OCI-LY7 (cell line): ENCODE data around the gene BFSP1. TPM values are rescaled to one million over a fixed set of nuclear protein-coding genes. Genes with fewer than 3 reads are reported as not detected.

Source experiments
- BruUV-seq: library from RNA; stranded (reverse); fragments of 400-500 nt; replicated peaks from 2 replicates; lab custom pipeline; 2021; lab: Mats Ljungman, UMichigan
- CTCF ChIA-PET: fragments of 300-600 bp; sonication (Branson Sonifier 250); formaldehyde crosslinking; loops from one replicate; lab custom pipeline; 2022; ENCODE audit warnings: antibody characterized with exemption; ENCODE audit not compliant: unreplicated experiment; lab: Charles Lee
- POLR2A ChIA-PET: fragments of 300-600 bp; sonication (Branson Sonifier 250); formaldehyde crosslinking; loops from one replicate; lab custom pipeline; 2022; ENCODE audit warnings: antibody characterized with exemption; lab: Charles Lee
- DNase-seq: peaks from one replicate; pipeline ENCODE4 v3.0.0-alpha.2; 2015; ENCODE audit warnings: low spot score
- H2AFZ ChIP-seq: fragments of 200-600 bp; sonication (generic), shearing (Covaris generic); 2 replicates; pipeline ENCODE4 v1.6.1; 2014; ENCODE audit warnings: mild to moderate bottlenecking, antibody characterized with exemption, low read length, moderate library complexity
- H3K27ac ChIP-seq: fragments of 200-600 bp; sonication (generic); 2 replicates; pipeline ENCODE4 v1.5.1; 2014; ENCODE audit warnings: mixed run types, low read depth, mild to moderate bottlenecking, moderate library complexity, low read length, inconsistent platforms; ENCODE audit not compliant: poor library complexity, severe bottlenecking
- H3K36me3 ChIP-seq: fragments of 200-600 bp; sonication (generic); 2 replicates; pipeline ENCODE4 v1.6.1; 2014; ENCODE audit warnings: mild to moderate bottlenecking, antibody characterized with exemption, low read length, moderate library complexity, mixed read lengths; ENCODE audit not compliant: insufficient read depth
- H3K4me1 ChIP-seq: fragments of 200-600 bp; sonication (generic); 2 replicates; pipeline ENCODE4 v1.5.1; 2014; ENCODE audit warnings: mild to moderate bottlenecking, low read length; ENCODE audit not compliant: insufficient read depth, poor library complexity, severe bottlenecking
- H3K4me2 ChIP-seq: fragments of 200-600 bp; sonication (generic); 2 replicates; pipeline ENCODE4 v1.6.1; 2014; ENCODE audit warnings: mild to moderate bottlenecking, low read length
- H3K4me3 ChIP-seq: fragments of 200-600 bp; sonication (generic); 2 replicates; pipeline ENCODE4 v1.5.1; 2014; ENCODE audit warnings: mild to moderate bottlenecking, low read depth, low read length; ENCODE audit not compliant: poor library complexity, severe bottlenecking
- H3K79me2 ChIP-seq: fragments of 200-600 bp; sonication (generic); 2 replicates; pipeline ENCODE4 v1.6.1; 2016; ENCODE audit warnings: low read depth, mild to moderate bottlenecking, low read length, moderate library complexity, mixed read lengths; ENCODE audit not compliant: insufficient read depth
- H3K9me2 ChIP-seq: fragments of 200-600 bp; sonication (generic); 2 replicates; pipeline ENCODE4 v1.6.1; 2016; ENCODE audit warnings: mild to moderate bottlenecking, low read length, mixed read lengths; ENCODE audit not compliant: insufficient read depth
- H3K9me3 ChIP-seq: fragments of 200-600 bp; sonication (generic); 2 replicates; pipeline ENCODE4 v1.6.1; 2014; ENCODE audit warnings: mild to moderate bottlenecking, mixed run types, low read length, mixed read lengths
- H4K20me1 ChIP-seq: fragments of 200-600 bp; sonication (generic); 2 replicates; pipeline ENCODE4 v1.6.1; 2014; ENCODE audit warnings: mild to moderate bottlenecking, antibody characterized with exemption, low read length, moderate library complexity, mixed read lengths; ENCODE audit not compliant: insufficient read depth
- CTCF ChIP-seq: fragments of 200-600 bp; sonication (generic); conservative IDR thresholded peaks from 2 replicates; pipeline ENCODE4 v1.5.1; 2014; ENCODE audit warnings: mild to moderate bottlenecking, antibody characterized with exemption, low read length, moderate library complexity, mixed read lengths
- EZH2phosphoT487 ChIP-seq: fragments of 200-600 bp; sonication (generic); IDR thresholded peaks from 2 replicates; pipeline ENCODE4 v1.6.1; 2018; ENCODE audit warnings: low read depth, borderline replicate concordance, mild to moderate bottlenecking, mixed run types, antibody characterized with exemption, low read length, moderate library complexity, mixed read lengths
- intact Hi-C: fragments of 100-400 bp; cut with micrococcal nuclease; formaldehyde crosslinking; loops from one replicate; pipeline ENCODE4 v1.10.0; 2022; ENCODE audit not compliant: unreplicated experiment
- total RNA-seq, 2 experiments: library from RNA; depleted of rRNA in 1 of 2; stranded (reverse); fragments of >200 nt in 1 of 2; shearing (Covaris generic) in 1 of 2; gene quantifications; 2 replicates each; pipeline ENCODE4 v1.2.3, GENCODE V29; 2014 to 2022

The BFSP1 gene
- total RNA-seq, 2 experiments from 2014 or later: not detected

- H3K9me2 ChIP-seq: no peaks in the 10 kb centered on the region
- H4K20me1 ChIP-seq: no peaks in the 10 kb centered on the region
- no peak for TF ChIP-seq CTCF
- no peak for TF ChIP-seq EZH2phosphoT487
- CTCF ChIA-PET: interaction anchor here (0.6 kb wide), 1 partner anchor 559 kb away, joined by 3 read pairs; no protein-coding TSS in a partner anchor
- no peak overlapping the region for H3K4me3 ChIP-seq
- H3K4me2 ChIP-seq: no peak overlapping the region
- no peaks in the 10 kb centered on the region for H3K36me3 ChIP-seq
- intact Hi-C loops: no loop called here
- POLR2A ChIA-PET: no interaction called here
- no peaks in the 10 kb centered on the region for H3K9me3 ChIP-seq
- H2AFZ ChIP-seq: no peak overlapping the region
- no peaks in the 10 kb centered on the region for H3K4me1 ChIP-seq
- no peak for DNase-seq
- H3K79me2 ChIP-seq: no peaks in the 10 kb centered on the region
- BruUV-seq: no TSS peak
- H3K27ac ChIP-seq: no peak overlapping the region
Observed at GRCh38 chr20:17579369-17580039, 48.3 kb upstream of the BFSP1 start.

DNA sequence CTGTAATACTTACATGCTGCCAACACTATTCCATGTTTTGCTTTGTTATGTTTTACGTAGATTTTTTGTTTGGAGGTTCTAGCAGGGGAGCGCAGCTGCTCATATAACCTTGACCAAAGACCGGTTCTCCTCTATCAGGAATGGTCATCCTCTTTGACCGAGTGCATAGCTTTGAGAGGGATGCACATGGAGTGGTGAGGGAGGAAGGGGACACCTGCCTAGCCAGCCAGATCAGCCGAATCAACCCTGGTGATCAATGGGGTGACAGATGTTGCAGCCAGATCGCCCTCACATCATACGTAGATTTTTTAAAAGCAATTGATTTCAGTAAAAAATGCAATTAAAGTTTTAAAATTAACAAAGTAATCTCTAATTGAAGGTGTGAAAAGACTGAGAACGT is 45.0 kb upstream of the BFSP1 start:
- Histone ChIP-seq H3K4me3 (no peak overlapping the region), H3K4me2 (no peak overlapping the region), H2AFZ (no peak overlapping the region), H4K20me1 (no peaks in the 10 kb centered on the region), H3K36me3 (no peaks in the 10 kb centered on the region), H3K9me2 (no peaks in the 10 kb centered on the region), H3K9me3 (no peaks in the 10 kb centered on the region), H3K27ac (no peak overlapping the region), H3K79me2 (peaks cover 10% of the 10 kb centered on the region; the same call in 1 of the 2 replicates), H3K4me1 (peaks cover 13% of the 10 kb centered on the region)
- intact Hi-C loops: no loop called here
- no TSS peak for BruUV-seq
- no peak for TF ChIP-seq CTCF
- TF ChIP-seq EZH2phosphoT487: no peak
- ChIA-PET POLR2A (interaction anchor here (1.3 to 1.5 kb wide), 2 partner anchors 15 to 309 kb away, joined by 3 to 5 read pairs; no protein-coding TSS in a partner anchor), CTCF (no interaction called here)
- DNase-seq: no peak

- TF ChIP-seq CTCF (no peak), EZH2phosphoT487 (no peak)
- intact Hi-C loops: no loop called here
- H3K36me3 ChIP-seq: no peaks in the 10 kb centered on the region
- H4K20me1 ChIP-seq: no peaks in the 10 kb centered on the region
- no peaks in the 10 kb centered on the region for H3K9me3 ChIP-seq
- no peak for DNase-seq
- peaks cover 13% of the 10 kb centered on the region for H3K4me1 ChIP-seq
- H2AFZ ChIP-seq: no peak overlapping the region
- no peak overlapping the region for H3K27ac ChIP-seq
- POLR2A ChIA-PET: interaction anchor here (0.6 to 3.7 kb wide), 7 partner anchors 10 to 398 kb away, joined by 3 to 15 read pairs (median 4); no protein-coding TSS in a partner anchor
- CTCF ChIA-PET: interaction anchor here (0.6 kb wide), 2 partner anchors 61 to 104 kb away, joined by 3 read pairs; no protein-coding TSS in a partner anchor
- no TSS peak for BruUV-seq
- H3K4me2 ChIP-seq: no peak overlapping the region
- H3K4me3 ChIP-seq: no peak overlapping the region
- peaks cover 17% of the 10 kb centered on the region; the same call in 1 of the 2 replicates for H3K79me2 ChIP-seq
- H3K9me2 ChIP-seq: no peaks in the 10 kb centered on the region
Observed at GRCh38 chr20:17573463-17573862, 42.3 kb upstream of the BFSP1 start.
